K562 (cell line): ENCODE measurements around the gene GRIN2D. TPM values are rescaled to one million over a fixed set of nuclear protein-coding genes. Genes with fewer than 3 reads are reported as not detected.

Experiments used
- ARID1B ChIP-seq: fragments of 450-650 bp; IDR thresholded peaks from 2 replicates; pipeline ENCODE4 v1.6.1; 2016; ENCODE audit warnings: antibody characterized with exemption, mild to moderate bottlenecking, inconsistent platforms
- C11orf30 ChIP-seq: fragments of 450-650 bp; IDR thresholded peaks from 2 replicates; pipeline ENCODE4 v1.6.1; 2016; ENCODE audit warnings: low read depth, mild to moderate bottlenecking
- CLOCK ChIP-seq: fragments of 250-450 bp; sonication (Bioruptor Pico); IDR thresholded peaks from 2 replicates; pipeline ENCODE4 v1.4.0; 2020; ENCODE audit warnings: mild to moderate bottlenecking, moderate library complexity, borderline replicate concordance
- CREM ChIP-seq: IDR thresholded peaks from 2 replicates; pipeline ENCODE4 v1.6.1; 2014; ENCODE audit warnings: antibody characterized with exemption, low read depth
- FOXO4 ChIP-seq: fragments of 450-650 bp; formaldehyde crosslinking; IDR thresholded peaks from 2 replicates; pipeline ENCODE4 v1.4.0; 2020; ENCODE audit warnings: mild to moderate bottlenecking, moderate library complexity
- HEY1 ChIP-seq: fragments of 250-450 bp; sonication (Bioruptor Pico); IDR thresholded peaks from 2 replicates; pipeline ENCODE4 v1.5.0; 2020; ENCODE audit warnings: mild to moderate bottlenecking, moderate library complexity, borderline replicate concordance
- HLTF ChIP-seq: fragments of 450-650 bp; IDR thresholded peaks from 2 replicates; pipeline ENCODE4 v1.6.1; 2016
- NFIC ChIP-seq: fragments of 450-650 bp; IDR thresholded peaks from 2 replicates; pipeline ENCODE4 v1.6.1; 2017; ENCODE audit warnings: mild to moderate bottlenecking, inconsistent platforms
- RBM25 ChIP-seq: fragments of 200-400 bp; formaldehyde crosslinking; IDR thresholded peaks from 2 replicates; pipeline ENCODE4 v1.6.1; 2018; ENCODE audit warnings: low read length, low read depth, moderate library complexity; ENCODE audit not compliant: severe bottlenecking
- SAP30 ChIP-seq: fragments of 200-600 bp; sonication (generic); IDR thresholded peaks from 2 replicates; pipeline ENCODE4 v1.6.1; 2012; ENCODE audit warnings: borderline replicate concordance, low read depth, mild to moderate bottlenecking, moderate library complexity, low read length, control low read depth, inconsistent platforms; ENCODE audit not compliant: insufficient read depth, poor library complexity, severe bottlenecking
- SMC3 ChIP-seq: conservative IDR thresholded peaks from 2 replicates; pipeline ENCODE4 v1.6.1; 2011; ENCODE audit warnings: low read depth, low read length, improper control_type of control experiment; ENCODE audit not compliant: insufficient read depth
- SRSF3 ChIP-seq: fragments of 200-400 bp; formaldehyde crosslinking; IDR thresholded peaks from 2 replicates; pipeline ENCODE4 v1.6.1; 2016; ENCODE audit warnings: mild to moderate bottlenecking, low read length, moderate library complexity; ENCODE audit not compliant: insufficient read depth
- TAL1 ChIP-seq: fragments of 450-650 bp; IDR thresholded peaks from 2 replicates; pipeline ENCODE4 v1.6.1; 2016; ENCODE audit warnings: mild to moderate bottlenecking
- TFAP4 ChIP-seq: sonication (generic); formaldehyde crosslinking; IDR thresholded peaks from 2 replicates; pipeline ENCODE4 v1.8.0; 2022; ENCODE audit warnings: missing genetic modification reagents, mild to moderate bottlenecking, moderate library complexity, borderline replicate concordance
- THRB ChIP-seq: fragments of 450-650 bp; formaldehyde crosslinking; conservative IDR thresholded peaks from 2 replicates; pipeline ENCODE4 v1.4.0; 2022; ENCODE audit warnings: mild to moderate bottlenecking, missing genetic modification characterization
- TOE1 ChIP-seq, 2 experiments: fragments of 450-650 bp in 1 of 2; sonication (generic) in 1 of 2; formaldehyde crosslinking in 1 of 2; IDR thresholded peaks; 2 replicates each; pipeline versions ENCODE4 v1.7.1 to v1.8.0; 2016 to 2022; ENCODE audit warnings: borderline replicate concordance in 2 of 2, mild to moderate bottlenecking in 2 of 2, antibody characterized with exemption in 1 of 2, inconsistent platforms in 1 of 2, low read depth in 1 of 2, missing genetic modification reagents in 1 of 2, moderate library complexity in 1 of 2
- TRIM24 ChIP-seq, 2 experiments: fragments of 450-650 bp; IDR thresholded peaks; 2 replicates each; pipeline ENCODE4 v1.6.1; 2016
- XRCC5 ChIP-seq: fragments of 200-400 bp; formaldehyde crosslinking; IDR thresholded peaks from 2 replicates; pipeline ENCODE4 v1.6.1; 2017; ENCODE audit warnings: low read depth, mild to moderate bottlenecking, low read length
- ZBTB7A ChIP-seq: IDR thresholded peaks from 2 replicates; pipeline ENCODE4 v1.6.1; 2011; ENCODE audit warnings: low read depth, mild to moderate bottlenecking, low read length, moderate library complexity, borderline replicate concordance; ENCODE audit not compliant: control insufficient read depth
- polyA plus RNA-seq, 8 experiments: library from polyadenylated mRNA; depleted of rRNA in 4 of 8; stranded (reverse) in 5 of 8; unstranded in 3 of 8; fragments of >200 nt; fragmentation: Nextera tagmentation in 2 of 8; fragmentation: Illumina TruSeq in 1 of 8; extraction: Ambion mirVana in 2 of 8; extraction: Trizol in 1 of 8; gene quantifications; 2 replicates each; pipeline versions ENCODE4 v1.2.1 to v1.2.3, GENCODE V29; 2011 to 2014; ENCODE audit warnings: inconsistent platforms in 1 of 8, missing spikeins in 1 of 8
- total RNA-seq, 7 experiments: library from RNA; depleted of rRNA in 6 of 7; stranded (reverse); fragments of >200 nt in 6 of 7; fragmentation: Illumina TruSeq in 2 of 7; extraction: Trizol in 2 of 7; gene quantifications; 2 replicates each; pipeline versions ENCODE4 v1.2.1 to v1.2.3, GENCODE V29; 2011 to 2021; ENCODE audit warnings: low replicate concordance in 1 of 7
- TF ChIP-seq, protein P1 (sequence below), 2 experiments: fragments of 250-450 bp in 1 of 2; fragments of 450-650 bp in 1 of 2; sonication (Bioruptor Pico) in 1 of 2; IDR thresholded peaks; 2 replicates each; pipeline versions ENCODE4 v1.6.1 to v1.8.0; 2016 to 2021; ENCODE audit warnings: mild to moderate bottlenecking in 2 of 2, moderate library complexity in 2 of 2, missing compliant biosample characterization in 1 of 2, missing genetic modification characterization in 1 of 2

The GRIN2D gene
- total and polyA plus RNA-seq, 9 of the 15 experiments (the other 6 are each of a cell fraction or from before 2014, with no cell fraction given): 0.32 to 31.5 (median 1.8) TPM

- TF ChIP-seq XRCC5 (peak; percentile 74; the same call in 1 of the 2 replicates), NFIC (0 out of 2 replicates have a peak, but pooled peaks have one; percentile 21), HEY1 (CRISPR knock-in tag) (no peak), ZBTB7A (peak; percentile 25; the same call in 1 of the 2 replicates), C11orf30 (peak; percentile 16; the same call in 1 of the 2 replicates), SRSF3 (no peak), CLOCK (CRISPR knock-in tag) (no peak), CREM (0 out of 2 replicates have a peak, but pooled peaks have one; percentile 16), THRB (CRISPR knock-in tag) (0 out of 2 replicates have a peak, but pooled peaks have one; percentile 44), TRIM24 (IDR thresholded peaks at IDR 0.05) (peak in 1 of 2 experiments; percentile 31; a peak in 1 of 4 replicates), FOXO4 (CRISPR knock-in tag) (no peak), SMC3 (peak; percentile 82), RBM25 (peak; percentile 97), ARID1B (no peak), SAP30 (no peak), TFAP4 (CRISPR knock-in tag) (peak; percentile 17; the same call in 1 of the 2 replicates), TAL1 (0 out of 2 replicates have a peak, but pooled peaks have one; percentile 7), HLTF (peak; percentile 90; the same call in 1 of the 2 replicates), TOE1 (IDR thresholded peaks at IDR 0.05; ENCODE audit: borderline replicate concordance) (peak; percentile 44; the same call in 1 of the 2 replicates), TOE1 (CRISPR knock-in tag; IDR thresholded peaks at IDR 0.05; ENCODE audit: borderline replicate concordance, low read depth) (no peak)
- TF ChIP-seq, protein P1, sequence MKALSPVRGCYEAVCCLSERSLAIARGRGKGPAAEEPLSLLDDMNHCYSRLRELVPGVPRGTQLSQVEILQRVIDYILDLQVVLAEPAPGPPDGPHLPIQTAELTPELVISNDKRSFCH (CRISPR knock-in tag; IDR thresholded peaks at IDR 0.05): no peak
- TF ChIP-seq, protein P1 (tag; IDR thresholded peaks at IDR 0.05): peak; percentile 43; the same call in 1 of the 2 replicates
Observed at GRCh38 chr19:48351341-48351752, 42.1 kb upstream of the GRIN2D start (continued).
